GM12892 (cell line): ENCODE data around the gene TP73.

ENCODE experiments used
- POLR2AphosphoS5 ChIP-seq: IDR thresholded peaks from 2 replicates; pipeline ENCODE4 v1.6.1; 2011; ENCODE audit warnings: low read depth, low read length, control low read depth
- TAF1 ChIP-seq: IDR thresholded peaks from 2 replicates; pipeline ENCODE4 v1.6.1; 2011; ENCODE audit warnings: low read depth, mild to moderate bottlenecking, control low read depth, low read length, borderline replicate concordance

DNA sequence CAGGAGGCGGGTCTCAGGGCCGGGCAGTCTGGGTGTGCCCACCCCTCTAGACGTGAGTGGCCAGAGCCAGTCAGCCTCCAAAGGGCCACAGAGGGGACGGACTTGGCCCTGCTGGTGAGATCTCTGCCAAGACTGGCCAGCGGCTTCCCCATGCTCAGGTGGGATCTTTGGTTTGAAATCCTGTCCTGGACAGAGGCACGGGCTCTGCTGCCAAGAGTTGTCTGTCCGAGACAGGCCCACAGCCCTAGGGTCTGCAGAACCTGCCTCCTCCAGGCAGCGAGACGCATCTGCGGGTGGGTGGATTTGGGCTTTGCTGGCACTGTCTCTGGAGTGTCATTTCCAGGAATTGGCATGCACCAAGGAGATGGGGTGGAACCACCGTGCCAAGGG is 55.6 kb downstream of the TP73 start:
- TF ChIP-seq TAF1 (no peak), POLR2AphosphoS5 (no peak)
